ENCODE results near the gene TMEM141.
"Not testable (repeated sequence)": the region's sequence is repeated elsewhere in the genome, so short reads cannot be mapped to it uniquely, and the experiment has no call there.

- not testable (repeated sequence) for TF ChIP-seq CTCF, EZH2, EZH2phosphoT487 (IDR thresholded peaks at IDR 0.05)
Observed at GRCh38 chr9:136833381-136834048, 42.4 kb downstream of the TMEM141 start.
